SKM-1 treated with dmso at 0.1 percent for 144 hours (cell line): Measurements from ENCODE around the gene MS4A2.
"Not testable (repeated sequence)": the region's sequence is repeated elsewhere in the genome, so short reads cannot be mapped to it uniquely, and the experiment has no call there.

Experiments used
- DNase-seq: peaks from one replicate; lab custom pipeline; 2025; ENCODE audit not compliant: unreplicated experiment; lab: John Stamatoyannopoulos, UW

MS4A2 gene

DNA sequence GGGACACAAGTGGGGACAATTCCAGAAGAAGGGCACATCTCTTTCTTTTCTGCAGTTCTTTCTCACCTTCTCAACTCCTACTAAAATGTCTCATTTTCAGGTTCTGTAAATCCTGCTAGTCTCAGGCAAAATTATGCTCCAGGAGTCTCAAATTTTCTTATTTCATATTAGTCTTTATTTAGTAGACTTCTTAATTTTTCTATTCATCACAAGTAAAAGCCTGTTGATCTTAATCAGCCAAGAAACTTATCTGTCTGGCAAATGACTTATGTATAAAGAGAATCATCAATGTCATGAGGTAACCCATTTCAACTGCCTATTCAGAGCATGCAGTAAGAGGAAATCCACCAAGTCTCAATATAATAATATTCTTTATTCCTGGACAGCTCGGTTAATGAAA is at the start of gene MS4A2:
Gene MS4A2, plus strand, starts transcription at position 301 of the 400 bp plus-strand sequence. CDS start 102 bp downstream, outside the sequence.
- DNase-seq: no peak

DNA sequence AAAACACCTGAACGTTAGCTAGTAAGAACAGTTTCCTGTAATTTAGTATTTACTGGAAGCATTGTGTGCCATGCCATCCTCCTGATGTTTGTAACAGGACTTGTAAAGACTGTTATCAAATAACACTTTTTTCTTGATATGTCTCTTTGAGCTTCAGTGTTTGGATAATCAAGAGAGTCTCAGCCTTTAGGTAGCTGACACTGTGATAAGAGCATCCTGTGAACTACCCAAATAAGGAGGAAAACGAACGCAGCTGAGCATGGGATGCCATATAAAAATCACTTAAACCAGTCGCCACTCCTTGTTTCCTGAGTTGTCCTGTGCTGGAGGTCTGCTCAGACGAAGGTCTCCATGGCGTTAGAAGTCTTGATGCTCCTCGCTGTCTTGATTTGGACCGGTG is 48.4 kb upstream of the MS4A2 start, which contains the start of gene OOSP2:
Gene OOSP2, plus strand, starts transcription at position 301 of the 400 bp plus-strand sequence. Its CDS starts 51 bp downstream, at position 352.
- no peak for DNase-seq

DNA sequence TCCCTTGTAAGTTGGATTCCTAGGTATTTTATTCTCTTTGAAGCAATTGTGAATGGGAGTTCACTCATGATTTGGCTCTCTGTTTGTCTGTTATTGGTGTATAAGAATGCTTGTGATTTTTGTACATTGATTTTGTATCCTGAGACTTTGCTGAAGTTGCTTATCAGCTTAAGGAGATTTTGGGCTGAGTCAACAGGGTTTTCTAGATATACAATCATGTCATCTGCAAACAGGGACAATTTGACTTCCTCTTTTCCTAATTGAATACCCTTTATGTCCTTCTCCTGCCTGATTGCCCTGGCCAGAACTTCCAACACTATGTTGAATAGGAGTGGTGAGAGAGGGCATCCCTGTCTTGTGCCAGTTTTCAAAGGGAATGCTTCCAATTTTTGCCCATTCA is 38.0 kb upstream of the MS4A2 start:
- not testable (repeated sequence) for DNase-seq

DNA sequence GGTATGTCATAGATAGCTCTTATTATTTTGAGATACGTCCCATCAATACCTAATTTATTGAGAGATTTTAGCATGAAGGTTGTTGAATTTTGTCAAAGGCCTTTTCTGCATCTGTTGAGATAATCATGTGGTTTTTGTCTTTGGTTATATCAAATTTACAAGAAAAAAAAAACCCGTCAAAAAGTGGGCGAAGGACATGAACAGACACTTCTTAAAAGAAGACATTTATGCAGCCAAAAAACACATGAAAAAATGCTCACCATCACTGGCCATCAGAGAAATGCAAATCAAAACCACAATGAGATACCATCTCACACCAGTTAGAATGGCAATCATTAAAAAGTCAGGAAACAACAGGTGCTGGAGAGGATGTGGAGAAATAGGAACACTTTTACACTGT is 37.6 kb upstream of the MS4A2 start:
- DNase-seq: not testable (repeated sequence)

DNA sequence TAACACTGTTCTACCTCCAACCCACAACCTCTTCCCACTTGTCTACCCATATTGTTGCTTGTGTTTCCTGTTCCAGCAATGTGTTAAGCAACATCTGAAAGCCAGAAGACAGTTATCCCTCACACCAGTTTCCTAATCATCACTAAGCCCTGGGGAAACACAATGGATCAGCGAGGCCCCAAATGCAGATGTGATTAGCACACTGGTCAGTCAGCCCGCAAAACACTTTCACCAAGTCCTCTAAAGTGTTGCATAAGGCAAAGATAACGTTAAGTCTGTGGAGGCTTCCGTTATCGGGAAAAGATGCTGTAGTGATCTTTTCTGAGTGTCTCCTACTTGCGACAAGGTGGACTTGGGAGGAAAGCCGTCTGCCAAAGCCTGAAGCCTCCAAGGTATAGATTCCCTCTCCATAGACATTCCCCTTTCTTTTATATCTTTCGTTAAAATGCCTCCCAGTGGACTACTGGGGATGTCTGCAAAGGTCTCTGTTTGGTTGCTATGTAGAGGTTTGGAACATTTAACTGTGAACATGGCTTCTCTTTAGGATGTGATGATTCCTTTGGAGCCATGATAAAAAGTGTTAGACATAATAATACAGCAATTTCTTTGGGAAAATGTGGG is 32.0 kb upstream of the MS4A2 start, which contains the start of gene MS4A3:
Gene MS4A3, plus strand, starts transcription at position 317 of the 621 bp plus-strand sequence. CDS start 4,496 bp downstream, outside the sequence.
- peak; percentile 98 for DNase-seq

DNA sequence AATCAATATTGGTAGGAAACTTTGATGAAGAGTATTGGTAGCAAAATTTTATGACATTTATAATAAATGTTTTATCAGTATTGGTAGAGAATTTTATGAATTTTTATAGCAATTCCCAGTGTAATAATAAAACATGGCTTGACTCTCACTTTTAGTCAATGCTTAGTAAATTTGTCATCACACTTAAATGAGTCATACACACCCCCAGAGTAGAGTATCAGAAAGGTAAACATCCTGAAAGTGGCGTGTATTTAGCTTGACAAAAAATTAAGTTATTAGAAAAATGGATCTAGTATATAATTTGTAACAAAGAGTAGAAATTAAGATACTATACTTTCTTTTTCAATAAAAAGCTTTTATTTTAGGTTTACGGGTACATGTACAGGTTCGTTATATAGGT is 29.4 kb upstream of the MS4A2 start:
- no peak for DNase-seq

DNA sequence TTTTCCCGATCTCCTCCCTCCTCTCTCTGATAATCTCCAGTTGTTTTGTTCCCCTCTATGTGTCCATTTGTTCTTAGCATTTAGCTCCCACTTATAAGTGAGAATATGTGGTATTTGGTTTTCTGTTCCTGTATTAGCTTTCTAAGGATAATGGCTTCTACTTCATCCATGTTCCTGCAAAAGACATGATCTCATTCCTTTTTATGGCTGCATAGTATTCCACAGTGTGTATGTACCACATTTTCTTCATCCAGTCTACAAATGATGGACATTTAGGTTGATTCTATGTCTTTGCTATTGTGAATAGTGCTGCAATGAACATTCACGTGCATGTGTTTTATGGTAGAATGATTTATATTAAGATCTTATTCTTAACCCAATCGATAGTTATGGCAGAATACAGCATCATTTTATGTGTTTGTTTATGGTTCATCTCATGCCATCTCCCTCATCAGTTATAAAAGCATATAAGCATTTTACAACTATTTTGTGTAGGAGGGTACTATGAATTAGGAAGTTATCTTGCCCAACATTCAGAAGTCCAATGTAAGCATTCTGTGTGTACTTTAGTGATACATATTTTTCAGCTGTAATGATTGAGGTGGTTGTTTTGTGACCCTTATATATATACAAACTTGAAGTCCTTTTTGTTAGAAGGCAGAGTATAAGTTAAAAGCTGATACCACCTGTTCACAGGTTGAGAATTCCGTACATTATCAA is 28.8 kb upstream of the MS4A2 start:
- no peak for DNase-seq

DNA sequence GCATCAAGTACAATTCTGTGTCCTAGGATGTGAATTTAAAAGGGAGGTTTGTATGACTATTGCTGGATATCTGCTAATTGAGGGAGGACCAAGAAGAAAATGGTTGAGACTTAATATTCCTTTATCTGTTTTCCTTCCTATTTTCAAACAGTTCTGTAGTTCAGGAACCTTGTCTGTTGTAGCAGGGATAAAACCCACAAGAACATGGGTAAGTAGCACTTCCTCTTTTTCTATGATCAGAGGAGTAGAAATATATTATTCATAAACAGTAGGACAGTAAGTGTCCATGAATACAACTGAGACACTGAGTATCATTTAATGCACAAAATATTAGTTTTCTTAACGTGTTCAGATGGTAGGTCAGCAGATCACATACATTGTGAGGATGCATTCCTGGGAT is 24.4 kb upstream of the MS4A2 start:
- DNase-seq: peak; percentile 48

DNA sequence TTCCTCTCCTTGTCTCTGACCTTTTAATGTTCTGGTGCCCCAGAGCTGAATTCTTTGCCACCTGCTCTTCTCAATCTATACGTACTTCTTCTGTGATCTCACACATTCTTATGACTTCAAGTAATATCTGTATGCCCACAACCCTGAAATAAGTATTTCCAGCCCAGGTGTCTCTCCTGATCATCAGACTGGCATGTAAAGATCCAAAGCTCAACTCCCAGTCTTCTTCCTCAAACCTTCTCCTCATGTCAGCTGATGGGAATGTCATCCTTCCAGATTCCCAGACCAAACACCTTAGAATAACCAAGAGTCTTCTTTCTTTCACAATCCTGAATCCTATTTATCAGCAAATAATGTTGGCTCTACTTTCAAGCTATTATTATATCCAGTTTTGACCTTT is 22.7 kb upstream of the MS4A2 start:
- DNase-seq: no peak

DNA sequence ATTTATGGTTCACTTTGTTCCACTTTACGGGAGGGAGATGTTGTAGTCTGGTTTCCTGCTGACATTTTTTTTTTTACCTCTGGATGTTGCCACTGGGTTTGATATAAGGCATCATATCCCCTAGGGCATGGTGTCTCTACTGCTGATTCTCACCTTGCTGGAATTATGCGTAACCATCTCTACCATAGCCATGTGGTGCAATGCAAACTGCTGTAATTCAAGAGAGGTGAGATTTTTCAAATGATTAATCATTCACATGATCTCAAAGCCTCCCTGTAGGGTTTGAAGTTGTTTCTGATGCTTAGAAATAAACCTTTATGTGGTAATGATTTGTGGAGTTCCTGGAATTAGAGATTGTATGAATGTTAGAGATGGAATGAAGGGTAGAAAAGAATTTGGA is 19.0 kb upstream of the MS4A2 start:
- no peak for DNase-seq

DNA sequence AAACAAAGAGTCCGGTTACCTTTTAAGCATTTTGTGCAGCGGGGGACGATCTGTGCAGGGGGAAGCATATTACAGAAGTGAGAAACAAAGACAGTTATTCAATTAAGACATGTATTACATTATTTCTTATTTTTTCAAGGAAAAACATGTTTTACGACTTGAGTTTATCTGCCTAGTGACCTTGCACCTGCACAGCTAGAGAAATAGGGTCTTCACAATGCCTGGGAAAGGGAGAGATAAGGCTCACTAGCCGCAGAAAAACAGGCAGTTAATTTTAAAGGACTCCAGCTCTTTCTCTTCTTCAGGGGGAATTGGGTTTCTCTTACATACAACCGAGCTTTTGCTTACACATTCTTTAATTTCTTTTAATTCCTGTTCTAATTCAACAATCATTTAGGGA is 16.8 kb upstream of the MS4A2 start:
- not testable (repeated sequence) for DNase-seq

DNA sequence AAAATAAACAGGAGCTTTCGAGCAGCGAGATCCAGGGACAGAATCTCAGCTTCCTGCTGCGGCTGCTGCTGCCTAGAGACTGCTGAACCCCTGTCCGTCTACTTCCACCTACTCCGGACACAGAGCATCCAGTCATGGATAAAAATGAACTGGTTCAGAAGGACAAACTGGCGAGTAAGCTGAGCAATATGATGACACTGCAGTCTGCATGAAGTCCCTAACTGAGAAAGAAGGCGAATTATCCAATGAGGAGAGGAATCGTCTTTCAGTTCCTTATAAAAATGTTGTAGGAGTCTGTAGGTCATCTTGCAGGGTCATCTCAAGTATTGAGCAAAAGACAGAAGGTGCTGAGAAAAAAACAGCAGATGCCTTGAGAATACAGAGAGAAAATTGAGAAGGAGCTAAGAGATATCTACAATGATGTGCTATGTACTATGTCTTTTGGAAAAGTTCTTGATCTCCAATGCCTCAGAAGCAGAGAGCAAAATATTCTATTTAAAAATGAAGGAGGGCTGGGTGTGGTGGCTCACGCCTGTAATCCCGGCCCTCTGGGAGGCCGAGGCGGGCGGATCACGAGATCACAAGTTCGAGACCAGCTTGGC is 11.1 kb upstream of the MS4A2 start:
- no peak for DNase-seq

DNA sequence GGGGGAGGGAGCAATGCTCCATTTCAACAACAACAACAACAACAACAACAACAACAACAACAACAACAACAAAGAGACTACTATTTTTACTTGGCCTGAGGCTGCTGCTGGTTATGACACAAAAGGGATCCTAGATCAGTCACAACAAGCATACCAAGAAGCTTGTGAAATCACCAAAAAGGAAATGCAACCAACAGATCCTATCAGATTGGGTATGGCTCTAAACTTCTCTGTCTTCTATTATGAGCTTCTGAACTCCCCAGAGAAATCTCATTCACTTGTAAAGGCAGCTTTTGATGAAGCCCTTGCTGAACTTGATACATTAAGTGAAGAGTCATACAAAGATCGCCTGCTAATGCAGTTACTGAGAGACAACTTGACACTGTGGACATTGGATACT is 10.5 kb upstream of the MS4A2 start:
- peak; percentile 17 for DNase-seq

DNA sequence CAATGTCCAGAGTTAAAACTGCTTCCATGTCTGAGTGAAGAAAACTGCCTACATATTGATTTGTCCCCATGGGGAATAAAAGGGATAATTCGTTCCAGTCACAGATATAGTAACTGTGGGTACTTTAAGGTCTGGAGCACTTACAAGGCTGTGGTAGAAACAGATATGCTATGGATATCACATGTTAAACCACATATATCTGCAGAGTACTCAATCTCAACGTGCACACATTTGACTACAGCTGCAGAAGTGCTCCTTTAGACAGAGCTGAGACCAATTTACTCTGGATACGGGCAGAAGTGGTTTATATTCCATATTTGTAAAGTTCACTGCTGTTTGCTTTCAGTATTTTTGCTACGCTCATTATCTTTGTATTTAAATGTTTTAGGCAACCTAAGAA is 9.7 kb upstream of the MS4A2 start:
- DNase-seq: no peak

DNA sequence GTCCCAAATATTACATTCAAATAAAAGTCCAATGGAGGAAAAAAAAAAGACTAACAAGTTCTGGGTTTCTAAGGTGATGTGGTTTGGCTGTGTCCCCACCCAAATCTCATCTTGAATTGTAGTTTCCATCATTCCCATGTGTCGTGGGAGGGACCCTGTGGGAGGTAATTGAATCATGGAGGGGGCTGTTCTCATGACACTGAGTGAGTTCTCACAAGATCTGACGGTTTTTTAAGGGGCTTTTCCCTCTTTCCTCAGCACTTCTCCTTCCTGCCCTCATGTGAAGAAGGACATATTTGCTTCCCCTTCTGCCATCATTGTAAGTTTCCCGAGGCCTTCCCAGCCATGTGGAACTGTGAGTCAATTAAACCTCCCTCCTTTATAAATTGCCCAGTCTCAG is 7.9 kb upstream of the MS4A2 start:
- DNase-seq: no peak

DNA sequence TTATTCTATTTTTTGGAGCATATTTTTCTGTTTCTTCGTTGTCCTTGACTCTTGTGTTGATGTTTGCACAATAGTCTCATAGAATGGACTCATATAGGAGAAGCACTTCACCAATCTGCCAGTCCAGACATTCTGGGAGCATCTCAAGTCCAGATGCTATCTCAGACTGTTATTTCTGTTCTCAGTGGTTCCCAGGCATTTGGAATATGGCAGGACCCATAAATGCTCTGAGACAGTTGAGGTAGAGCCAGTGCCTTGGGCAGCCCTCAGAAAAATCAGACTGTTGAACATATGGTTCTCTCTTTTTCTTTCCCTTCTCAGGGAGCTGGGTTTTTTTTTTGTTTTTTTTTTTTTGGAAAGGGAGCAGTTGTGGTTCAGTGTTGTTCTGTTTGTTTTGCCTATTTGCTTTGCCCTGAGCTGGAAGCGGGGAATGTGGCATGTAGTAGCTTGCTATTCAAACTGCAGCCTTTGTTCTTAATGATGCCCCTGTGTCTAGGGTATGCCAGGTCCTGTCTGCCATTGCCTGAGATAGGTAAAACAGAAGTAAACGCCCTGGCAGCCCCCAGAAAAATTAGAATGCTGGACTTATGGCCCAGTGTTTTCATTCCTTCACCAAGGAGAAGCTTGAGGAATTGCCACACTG is 3.7 kb upstream of the MS4A2 start:
- no peak for DNase-seq

DNA sequence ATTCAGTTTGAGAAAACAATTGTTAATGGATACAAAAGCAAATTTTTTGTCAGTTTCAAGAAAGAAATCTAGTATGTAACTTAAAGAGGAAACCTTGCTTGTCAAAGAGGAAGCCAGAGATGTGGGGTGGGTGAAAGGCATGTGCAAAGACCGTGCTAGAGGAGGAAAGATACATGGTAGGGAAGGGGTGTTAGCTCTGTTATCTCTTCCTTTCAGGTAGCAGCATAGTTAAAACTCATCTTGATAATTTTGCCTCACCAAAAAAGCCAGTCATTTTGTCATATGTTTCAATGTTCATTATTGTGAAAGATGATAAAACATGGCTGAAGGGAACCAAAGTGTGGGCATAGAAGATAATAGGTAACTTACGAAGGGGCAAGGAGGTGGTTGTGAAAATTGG is 2.6 kb upstream of the MS4A2 start:
- DNase-seq: no peak

DNA sequence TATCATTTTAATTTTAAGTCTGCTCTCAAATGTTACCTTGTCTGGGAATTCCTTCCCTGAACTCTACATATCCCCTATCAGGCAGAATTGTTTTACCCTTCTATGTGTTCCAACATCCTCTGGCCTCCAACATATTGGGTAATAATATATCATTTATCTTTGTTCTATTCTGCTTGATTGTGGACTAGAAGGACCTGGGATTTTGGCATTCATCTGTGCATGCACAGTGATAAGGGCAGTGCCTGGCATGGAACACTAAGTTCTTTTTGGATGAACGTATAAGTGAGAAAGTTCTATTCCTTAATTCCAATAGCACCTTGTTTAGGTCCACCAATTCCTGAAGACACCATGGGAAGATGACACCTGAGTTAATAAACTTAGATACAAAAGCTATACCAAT is 1.2 kb upstream of the MS4A2 start:
- no peak for DNase-seq

DNA sequence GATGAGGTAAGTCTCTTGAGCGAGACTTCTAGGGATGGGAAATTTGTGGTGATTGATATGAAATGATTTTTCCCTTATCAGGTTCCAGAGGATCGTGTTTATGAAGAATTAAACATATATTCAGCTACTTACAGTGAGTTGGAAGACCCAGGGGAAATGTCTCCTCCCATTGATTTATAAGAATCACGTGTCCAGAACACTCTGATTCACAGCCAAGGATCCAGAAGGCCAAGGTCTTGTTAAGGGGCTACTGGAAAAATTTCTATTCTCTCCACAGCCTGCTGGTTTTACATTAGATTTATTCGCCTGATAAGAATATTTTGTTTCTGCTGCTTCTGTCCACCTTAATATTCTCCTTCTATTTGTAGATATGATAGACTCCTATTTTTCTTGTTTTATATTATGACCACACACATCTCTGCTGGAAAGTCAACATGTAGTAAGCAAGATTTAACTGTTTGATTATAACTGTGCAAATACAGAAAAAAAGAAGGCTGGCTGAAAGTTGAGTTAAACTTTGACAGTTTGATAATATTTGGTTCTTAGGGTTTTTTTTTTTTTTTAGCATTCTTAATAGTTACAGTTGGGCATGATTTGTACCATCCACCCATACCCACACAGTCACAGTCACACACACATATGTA is 7.1 kb downstream of the MS4A2 start:
- DNase-seq: no peak

DNA sequence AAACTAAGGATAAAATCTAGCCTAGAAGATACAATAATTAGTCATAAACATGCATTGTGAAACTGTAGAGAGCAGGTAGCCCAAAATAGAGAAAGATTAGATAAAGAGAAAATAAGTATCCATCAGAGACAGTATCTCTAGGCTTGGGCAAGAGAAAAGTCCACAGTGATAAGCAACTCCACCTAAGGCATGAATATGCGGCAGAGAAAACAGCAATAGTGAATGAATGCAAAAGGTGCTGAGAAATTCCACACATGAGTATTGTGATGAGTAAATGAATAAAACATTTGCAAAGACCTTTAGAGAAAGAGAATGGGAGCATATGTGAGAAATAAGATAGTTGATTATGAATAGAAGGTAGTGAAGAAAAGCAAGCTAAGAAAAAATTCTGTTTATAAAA is 8.7 kb downstream of the MS4A2 start:
- DNase-seq: no peak

DNA sequence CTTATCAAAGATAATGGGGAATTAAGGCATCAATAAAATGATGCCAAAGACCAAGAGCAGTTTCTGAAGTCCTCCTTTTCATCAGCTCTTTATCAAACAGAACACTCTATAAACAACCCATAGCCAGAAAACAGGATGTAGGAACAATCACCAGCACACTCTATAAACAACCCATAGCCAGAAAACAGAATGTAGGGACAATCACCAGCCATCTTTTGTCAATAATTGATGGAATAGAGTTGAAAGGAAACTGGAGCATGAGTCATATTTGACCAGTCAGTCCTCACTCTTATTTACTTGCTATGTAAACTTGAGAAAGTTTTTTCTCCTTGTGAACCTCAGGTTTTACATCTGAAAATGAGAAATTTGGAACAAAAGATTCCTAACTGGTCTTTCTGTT is 10.0 kb downstream of the MS4A2 start:
- no peak for DNase-seq
